Stomach (tissue), 4 donors: ENCODE measurements around the gene PRKACA.

Source experiments
- CTCF ChIP-seq, 7 experiments: fragments of 450-650 bp in 4 of 7; fragments of 200-600 bp in 3 of 7; sonication (generic) in 3 of 7; IDR thresholded peaks; one replicate each; pipeline ENCODE4 v1.5.1; 2016 to 2019; ENCODE audit warnings: antibody characterized with exemption in 7 of 7, control low read depth in 2 of 7, mild to moderate bottlenecking in 1 of 7
- EP300 ChIP-seq: sonication (generic); formaldehyde crosslinking; IDR thresholded peaks from one replicate; pipeline ENCODE4 v1.6.1; 2017; ENCODE audit warnings: antibody characterized with exemption
- POLR2A ChIP-seq, 4 donors: fragments of 450-650 bp; IDR thresholded peaks; one replicate each; pipeline ENCODE4 v1.6.1; 2016; ENCODE audit warnings: antibody characterized with exemption in 4 of 4, control low read depth in 2 of 4, mild to moderate bottlenecking in 1 of 4, moderate library complexity in 1 of 4
- POLR2AphosphoS5 ChIP-seq, 3 donors: sonication (generic); formaldehyde crosslinking; IDR thresholded peaks; one replicate each; pipeline ENCODE4 v1.6.1; 2016; ENCODE audit warnings: antibody characterized with exemption in 3 of 3

DNA sequence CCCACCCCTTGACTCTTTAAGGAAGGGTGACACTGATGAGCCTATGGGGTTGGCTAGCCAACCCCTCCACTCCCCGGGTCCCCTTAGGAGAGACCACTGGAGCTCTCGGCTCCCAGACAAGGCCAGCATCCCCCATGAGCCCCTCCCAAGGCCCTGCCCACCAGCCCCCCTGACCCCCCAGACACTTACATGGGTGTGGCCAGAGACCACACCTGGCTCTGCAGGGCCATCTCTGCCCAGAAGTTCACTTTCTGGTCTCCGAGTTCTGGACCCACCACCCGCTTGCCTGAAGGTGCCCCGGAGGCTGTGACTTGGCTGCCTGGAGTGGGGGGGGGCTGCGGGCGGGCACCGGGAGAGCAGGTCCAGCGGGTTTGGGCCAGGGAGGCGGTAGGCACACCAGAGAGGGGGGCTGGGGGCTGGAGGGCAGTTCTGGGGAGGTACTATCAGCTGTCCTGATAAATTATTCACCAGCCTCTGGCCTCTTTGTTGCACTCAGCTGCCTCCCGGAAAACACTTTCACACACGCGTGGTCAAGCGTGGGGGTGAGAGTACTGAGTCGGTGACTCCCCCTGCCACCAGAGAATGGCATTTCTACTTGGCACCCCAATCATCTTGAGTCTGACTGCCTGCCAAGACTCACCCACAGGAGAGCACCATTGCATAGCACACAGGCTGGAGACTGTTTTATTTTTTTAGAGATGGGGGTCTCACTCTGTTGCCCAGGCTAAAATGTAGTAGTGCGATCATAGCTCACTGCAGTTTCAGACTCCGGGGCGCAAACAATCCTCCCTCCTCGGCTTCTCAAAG, 55.6 kb downstream of the PRKACA start, which contains the start of gene PALM3:
- TF ChIP-seq CTCF (IDR thresholded peaks at IDR 0.05) (no peak), POLR2A (IDR thresholded peaks at IDR 0.05) (peak in 1 of 4 donors; percentile 32), EP300 (no peak), POLR2AphosphoS5 (IDR thresholded peaks at IDR 0.05) (peak in 2 of 3 donors; percentile 2 to 50)
